Neuronal stem cell (in vitro differentiated cells): ENCODE data around the gene CEP85L.

Experiments
- DNase-seq: peaks from one replicate; pipeline ENCODE4 v3.0.0-alpha.2; 2013; ENCODE audit warnings: low spot score
- H2AFZ ChIP-seq: one replicate; pipeline ENCODE4 v1.6.1; 2013; ENCODE audit warnings: mild to moderate bottlenecking, low read length, inconsistent platforms
- H2AK5ac ChIP-seq: 2 replicates; pipeline ENCODE4 v1.6.1; 2013; ENCODE audit warnings: low read depth, mild to moderate bottlenecking, inconsistent platforms, low read length, moderate library complexity, mixed read lengths
- H2BK120ac ChIP-seq: 2 replicates; pipeline ENCODE4 v1.6.1; 2013; ENCODE audit warnings: low read depth, mild to moderate bottlenecking, inconsistent platforms, low read length, moderate library complexity, mixed read lengths
- H2BK12ac ChIP-seq: one replicate; pipeline ENCODE4 v1.6.1; 2013; ENCODE audit warnings: low read length, inconsistent platforms
- H2BK15ac ChIP-seq: 2 replicates; pipeline ENCODE4 v1.6.1; 2013; ENCODE audit warnings: mild to moderate bottlenecking, low read length, inconsistent platforms, mixed read lengths
- H2BK5ac ChIP-seq: one replicate; pipeline ENCODE4 v1.6.1; 2013; ENCODE audit warnings: inconsistent platforms, mild to moderate bottlenecking, low read length, moderate library complexity
- H3K14ac ChIP-seq: one replicate; pipeline ENCODE4 v1.6.1; 2013; ENCODE audit warnings: low read length, inconsistent platforms
- H3K18ac ChIP-seq: 2 replicates; pipeline ENCODE4 v1.6.1; 2013; ENCODE audit warnings: low read length, inconsistent platforms
- H3K23ac ChIP-seq: 2 replicates; pipeline ENCODE4 v1.6.1; 2013; ENCODE audit warnings: low read depth, mild to moderate bottlenecking, mixed read lengths, low read length, inconsistent platforms; ENCODE audit not compliant: poor library complexity
- H3K27ac ChIP-seq: replicated peaks from 3 replicates; pipeline ENCODE4 v1.5.1; 2013; ENCODE audit warnings: low read length, inconsistent platforms
- H3K27me3 ChIP-seq, 3 experiments: 2 replicates each; pipeline ENCODE4 v1.6.1; 2013; ENCODE audit warnings: low read length in 3 of 3, mild to moderate bottlenecking in 2 of 3, inconsistent platforms in 1 of 3, low read depth in 1 of 3, mixed read lengths in 1 of 3, moderate library complexity in 1 of 3; ENCODE audit not compliant: control insufficient read depth in 3 of 3, insufficient read depth in 3 of 3
- H3K36me3 ChIP-seq, 2 donors: replicated peaks in 1 of 2; 2 replicates each; pipeline ENCODE4 v1.6.1; 2013; ENCODE audit warnings: low read length in 2 of 2; ENCODE audit not compliant: control insufficient read depth in 2 of 2, insufficient read depth in 2 of 2
- H3K4ac ChIP-seq: 2 replicates; pipeline ENCODE4 v1.6.1; 2013; ENCODE audit warnings: inconsistent platforms, mild to moderate bottlenecking, low read length, moderate library complexity
- H3K4me1 ChIP-seq, 2 donors: 1 replicate in 1 of 2; 2 replicates in 1 of 2; pipeline ENCODE4 v1.6.1; 2013; ENCODE audit warnings: low read length in 2 of 2, low read depth in 1 of 2; ENCODE audit not compliant: control insufficient read depth in 2 of 2, insufficient read depth in 1 of 2
- H3K4me2 ChIP-seq: one replicate; pipeline ENCODE4 v1.6.1; 2013; ENCODE audit warnings: mild to moderate bottlenecking, low read length, inconsistent platforms; ENCODE audit not compliant: insufficient read depth, poor library complexity, severe bottlenecking
- H3K4me3 ChIP-seq, 2 donors: 2 replicates each; pipeline ENCODE4 v1.5.1; 2013; ENCODE audit warnings: low read length in 2 of 2, mild to moderate bottlenecking in 2 of 2, inconsistent platforms in 1 of 2, moderate library complexity in 1 of 2
- H3K79me1 ChIP-seq: one replicate; pipeline ENCODE4 v1.6.1; 2013; ENCODE audit warnings: low read depth, mild to moderate bottlenecking, inconsistent platforms, low read length, moderate library complexity
- H3K9ac ChIP-seq: one replicate; pipeline ENCODE4 v1.6.1; 2013; ENCODE audit warnings: mild to moderate bottlenecking, low read depth, low read length, inconsistent platforms; ENCODE audit not compliant: poor library complexity
- H3K9me3 ChIP-seq, 2 donors: replicated peaks in 1 of 2; 2 replicates each; pipeline versions ENCODE3 to v1.6.1; 2013; ENCODE audit warnings: low read length in 2 of 2, mild to moderate bottlenecking in 2 of 2, inconsistent platforms in 1 of 2, low read depth in 1 of 2, mixed read lengths in 1 of 2, moderate library complexity in 1 of 2; ENCODE audit not compliant: control insufficient read depth in 2 of 2, insufficient read depth in 1 of 2
- H4K8ac ChIP-seq: one replicate; pipeline ENCODE4 v1.6.1; 2013; ENCODE audit warnings: low read depth, mild to moderate bottlenecking, inconsistent platforms, low read length, moderate library complexity
- H4K91ac ChIP-seq: one replicate; pipeline ENCODE4 v1.6.1; 2013; ENCODE audit warnings: low read length, low read depth, mild to moderate bottlenecking, inconsistent platforms; ENCODE audit not compliant: poor library complexity
- WGBS, 2 donors: extraction: QIAGEN DNeasy Blood & Tissue Kit; methylation state at CpG; one replicate each; pipeline ENCODE4 v1.1.7; 2013; ENCODE audit warnings: missing lambda C conversion rate in 2 of 2, mixed read lengths in 1 of 2; ENCODE audit not compliant: insufficient read length in 2 of 2, insufficient replicate concordance in 1 of 2; ENCODE audit errors: extremely low coverage in 2 of 2; 5-methylcytosine and 5-hydroxymethylcytosine counted together

The CEP85L gene

GRCh38 chr6:118645395-118645794 lies 6.0 kb downstream of the CEP85L start:
- no peak overlapping the region for H2AK5ac ChIP-seq
- H3K4me3 ChIP-seq = no peak overlapping the region
- H3K4me1 ChIP-seq = peaks cover 0 to 9% of the 10 kb centered on the region in 2 donors
- H3K79me1 ChIP-seq = no peaks in the 10 kb centered on the region
- H2BK5ac ChIP-seq = no peak overlapping the region
- H3K14ac ChIP-seq = no peak overlapping the region
- H2BK15ac ChIP-seq = no peak overlapping the region
- no peak overlapping the region for H3K27ac ChIP-seq
- no peak overlapping the region for H4K91ac ChIP-seq
- no peak overlapping the region for H2BK12ac ChIP-seq
- no peak overlapping the region for H3K23ac ChIP-seq
- H3K9ac ChIP-seq = no peak overlapping the region
- WGBS, 2 donors = no CpG with 5 or more reads among the region's 2 CpGs
- H3K4me2 ChIP-seq = no peak overlapping the region
- H4K8ac ChIP-seq = no peak overlapping the region
- H2BK120ac ChIP-seq = no peak overlapping the region
- H3K36me3 ChIP-seq = no peaks in the 10 kb centered on the region
- no peak for DNase-seq
- H3K9me3 ChIP-seq = peaks cover 0 to 4% of the 10 kb centered on the region in 2 donors
- no peak overlapping the region for H2AFZ ChIP-seq
- H3K4ac ChIP-seq = no peak overlapping the region
- H3K27me3 ChIP-seq = no peaks in the 10 kb centered on the region
- no peak overlapping the region for H3K18ac ChIP-seq

- H3K79me1 ChIP-seq = no peaks in the 10 kb centered on the region
- DNase-seq = no peak
- H3K23ac ChIP-seq = no peak overlapping the region
- H4K8ac ChIP-seq = no peak overlapping the region
- H2BK120ac ChIP-seq = no peak overlapping the region
- no peak overlapping the region for H3K4ac ChIP-seq
- peaks cover 0 to 4% of the 10 kb centered on the region in 2 donors for H3K9me3 ChIP-seq
- no peaks in the 10 kb centered on the region for H3K36me3 ChIP-seq
- H3K4me1 ChIP-seq = peaks cover 0 to 3% of the 10 kb centered on the region in 2 donors
- no peak overlapping the region for H2BK12ac ChIP-seq
- H2BK15ac ChIP-seq = no peak overlapping the region
- H3K27me3 ChIP-seq = no peaks in the 10 kb centered on the region
- H3K18ac ChIP-seq = no peak overlapping the region
- H2BK5ac ChIP-seq = no peak overlapping the region
- no peak overlapping the region for H4K91ac ChIP-seq
- H3K4me3 ChIP-seq = no peak overlapping the region
- no peak overlapping the region for H3K14ac ChIP-seq
- H2AFZ ChIP-seq = no peak overlapping the region
- H3K9ac ChIP-seq = no peak overlapping the region
- H3K27ac ChIP-seq = no peak overlapping the region
- WGBS, 2 donors = no CpG with 5 or more reads among the region's 2 CpGs
- no peak overlapping the region for H3K4me2 ChIP-seq
- no peak overlapping the region for H2AK5ac ChIP-seq
Measured at GRCh38 chr6:118644007-118644406, 7.4 kb downstream of the CEP85L start.

- Histone ChIP-seq H3K4ac (no peak overlapping the region), H2BK120ac (no peak overlapping the region), H2BK5ac (no peak overlapping the region), H3K36me3 (no peaks in the 10 kb centered on the region), H2BK12ac (no peak overlapping the region), H3K27ac (no peak overlapping the region), H3K23ac (no peak overlapping the region), H3K9ac (no peak overlapping the region), H3K27me3 (no peaks in the 10 kb centered on the region), H3K79me1 (no peaks in the 10 kb centered on the region), H2BK15ac (no peak overlapping the region), H2AK5ac (no peak overlapping the region), H3K4me2 (no peak overlapping the region), H3K4me1 (no peaks in the 10 kb centered on the region), H2AFZ (no peak overlapping the region), H3K18ac (no peak overlapping the region), H4K8ac (no peak overlapping the region), H4K91ac (no peak overlapping the region), H3K9me3 (peaks cover 0 to 6% of the 10 kb centered on the region in 2 donors), H3K14ac (no peak overlapping the region), H3K4me3 (no peak overlapping the region)
- WGBS, 2 donors = no CpG with 5 or more reads among the region's 1 CpG
- no peak for DNase-seq
Measured at GRCh38 chr6:118641042-118641441, 10.3 kb downstream of the CEP85L start.

- Histone ChIP-seq H3K9ac (no peak overlapping the region), H2AFZ (no peak overlapping the region), H3K27me3 (no peaks in the 10 kb centered on the region), H3K4me3 (no peak overlapping the region), H3K79me1 (no peaks in the 10 kb centered on the region), H4K8ac (no peak overlapping the region), H2BK5ac (no peak overlapping the region), H2AK5ac (no peak overlapping the region), H3K23ac (no peak overlapping the region), H3K27ac (no peak overlapping the region), H3K4me1 (no peaks in the 10 kb centered on the region), H3K36me3 (no peaks in the 10 kb centered on the region), H4K91ac (no peak overlapping the region), H3K4ac (no peak overlapping the region), H2BK12ac (no peak overlapping the region), H2BK120ac (no peak overlapping the region), H2BK15ac (no peak overlapping the region), H3K4me2 (no peak overlapping the region), H3K9me3 (peaks cover 0 to 6% of the 10 kb centered on the region in 2 donors), H3K14ac (no peak overlapping the region), H3K18ac (no peak overlapping the region)
- WGBS, 2 donors = no CpG with 5 or more reads among the region's 4 CpGs
- no peak for DNase-seq
Measured at GRCh38 chr6:118639054-118639964, 12.1 kb downstream of the CEP85L start.
